ENCODE results near the gene CFAP74. TPM values are rescaled to one million over a fixed set of nuclear protein-coding genes. Genes with fewer than 3 reads are reported as not detected.

Gene CFAP74
- total and polyA plus RNA-seq, 2 of the 13 experiments (the other 11 are each of a cell fraction or from before 2014, with no cell fraction given) = 0.27 to 0.62 TPM

DNA sequence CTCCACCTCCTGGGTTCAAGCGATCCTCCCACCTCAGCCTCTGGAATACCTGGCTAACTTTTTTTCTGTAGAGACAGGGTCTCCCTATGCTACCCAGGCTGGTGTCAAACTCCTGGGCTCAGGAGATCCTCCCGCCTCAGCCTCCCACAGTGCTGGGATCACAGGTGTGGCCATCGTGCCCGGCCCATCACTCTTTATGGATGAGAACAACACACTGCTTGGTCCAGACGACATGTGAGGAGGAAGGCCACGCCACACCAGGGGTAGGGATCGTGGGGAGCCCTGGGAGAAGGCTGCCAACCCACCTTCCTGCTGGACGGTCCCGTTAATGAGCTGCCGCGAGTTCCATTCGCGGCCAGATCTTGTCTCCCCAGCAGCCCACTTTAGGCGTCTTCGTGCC is 10.6 kb upstream of the CFAP74 start:
- FAIRE-seq (no peak), DNase-seq (ENCODE audit: low spot score) (no peak), ATAC-seq (no peak)
- intact Hi-C loops (cut with micrococcal nuclease; ENCODE audit: unreplicated experiment) (no loop called here), in situ Hi-C loops (cut with HindIII; ENCODE audit: extremely low pct_ligation_motif_present, low pct_unique_long_range_greater_than_20kb) (no loop called here)
- 79% methylated on average over 8 of the region's 15 CpGs for WGBS (ENCODE audit: low lambda C conversion rate)
- CTCF ChIA-PET (ENCODE audit: low intra/inter-chr PET ratio, low total read pairs) = no interaction called here
- H3K4me2 ChIP-seq (ENCODE audit: low read depth, low read length) = no peak overlapping the region
- no TSS peak for BruUV-seq (replicated peaks)
- no peaks in the 10 kb centered on the region for H3K9me3 ChIP-seq (ENCODE audit: low read length)
- no peak overlapping the region for H3K9ac ChIP-seq (ENCODE audit: insufficient read depth, low read depth, low read length)
- POLR2A ChIA-PET = no interaction called here
- H3K4me1 ChIP-seq (ENCODE audit: insufficient read depth, low read length) = no peaks in the 10 kb centered on the region; the same call in 1 of the 2 replicates
- peaks cover 24 to 82% of the 10 kb centered on the region in 2 experiments for H3K27me3 ChIP-seq (ENCODE audit: control insufficient read depth in 1 of 2, insufficient read depth in 2 of 2, low read length in 2 of 2)
- no peak overlapping the region for H2AFZ ChIP-seq (ENCODE audit: low read length)
- no peaks in the 10 kb centered on the region for H4K20me1 ChIP-seq (ENCODE audit: insufficient read depth, low read length)
- no peak overlapping the region for H3K4me3 ChIP-seq (replicated peaks in 1 of 3; ENCODE audit: insufficient read depth in 1 of 3, low read depth in 2 of 3, low read length in 3 of 3)
- TF ChIP-seq, protein P1, sequence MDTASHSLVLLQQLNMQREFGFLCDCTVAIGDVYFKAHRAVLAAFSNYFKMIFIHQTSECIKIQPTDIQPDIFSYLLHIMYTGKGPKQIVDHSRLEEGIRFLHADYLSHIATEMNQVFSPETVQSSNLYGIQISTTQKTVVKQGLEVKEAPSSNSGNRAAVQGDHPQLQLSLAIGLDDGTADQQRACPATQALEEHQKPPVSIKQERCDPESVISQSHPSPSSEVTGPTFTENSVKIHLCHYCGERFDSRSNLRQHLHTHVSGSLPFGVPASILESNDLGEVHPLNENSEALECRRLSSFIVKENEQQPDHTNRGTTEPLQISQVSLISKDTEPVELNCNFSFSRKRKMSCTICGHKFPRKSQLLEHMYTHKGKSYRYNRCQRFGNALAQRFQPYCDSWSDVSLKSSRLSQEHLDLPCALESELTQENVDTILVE (CRISPR knock-in tag; IDR thresholded peaks at IDR 0.05) = no peak
- TF ChIP-seq FOXJ3 (CRISPR knock-in tag; IDR thresholded peaks at IDR 0.05; ENCODE audit: borderline replicate concordance) (no peak), ZNF619 (CRISPR knock-in tag; IDR thresholded peaks at IDR 0.05) (no peak), GFI1 (CRISPR knock-in tag; IDR thresholded peaks at IDR 0.05; ENCODE audit: borderline replicate concordance) (no peak), MYPOP (CRISPR knock-in tag; IDR thresholded peaks at IDR 0.05) (no peak), ZNF644 (CRISPR knock-in tag; IDR thresholded peaks at IDR 0.05; ENCODE audit: low read depth) (no peak), ZNF709 (CRISPR knock-in tag; IDR thresholded peaks at IDR 0.05) (no peak), THAP9 (CRISPR knock-in tag; IDR thresholded peaks at IDR 0.05; ENCODE audit: borderline replicate concordance) (no peak), NBN (conservative IDR thresholded peaks at IDR 0.05) (no peak)
- TF ChIP-seq, protein P2, sequence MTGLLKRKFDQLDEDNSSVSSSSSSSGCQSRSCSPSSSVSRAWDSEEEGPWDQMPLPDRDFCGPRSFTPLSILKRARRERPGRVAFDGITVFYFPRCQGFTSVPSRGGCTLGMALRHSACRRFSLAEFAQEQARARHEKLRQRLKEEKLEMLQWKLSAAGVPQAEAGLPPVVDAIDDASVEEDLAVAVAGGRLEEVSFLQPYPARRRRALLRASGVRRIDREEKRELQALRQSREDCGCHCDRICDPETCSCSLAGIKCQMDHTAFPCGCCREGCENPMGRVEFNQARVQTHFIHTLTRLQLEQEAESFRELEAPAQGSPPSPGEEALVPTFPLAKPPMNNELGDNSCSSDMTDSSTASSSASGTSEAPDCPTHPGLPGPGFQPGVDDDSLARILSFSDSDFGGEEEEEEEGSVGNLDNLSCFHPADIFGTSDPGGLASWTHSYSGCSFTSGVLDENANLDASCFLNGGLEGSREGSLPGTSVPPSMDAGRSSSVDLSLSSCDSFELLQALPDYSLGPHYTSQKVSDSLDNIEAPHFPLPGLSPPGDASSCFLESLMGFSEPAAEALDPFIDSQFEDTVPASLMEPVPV (CRISPR knock-in tag; IDR thresholded peaks at IDR 0.05) = no peak
- no peaks in the 10 kb centered on the region for H3K79me2 ChIP-seq (ENCODE audit: insufficient read depth, low read length)
- no peaks in the 10 kb centered on the region for H3K36me3 ChIP-seq (replicated peaks in 1 of 2; ENCODE audit: control insufficient read depth in 1 of 2, insufficient read depth in 2 of 2, low read length in 2 of 2)
- H3K27ac ChIP-seq (ENCODE audit: extremely low read length, insufficient read depth, low read length) = no peak overlapping the region

Measured in HepG2 (cell line).